ENCODE measurements around the gene FUS.

FUS gene

DNA sequence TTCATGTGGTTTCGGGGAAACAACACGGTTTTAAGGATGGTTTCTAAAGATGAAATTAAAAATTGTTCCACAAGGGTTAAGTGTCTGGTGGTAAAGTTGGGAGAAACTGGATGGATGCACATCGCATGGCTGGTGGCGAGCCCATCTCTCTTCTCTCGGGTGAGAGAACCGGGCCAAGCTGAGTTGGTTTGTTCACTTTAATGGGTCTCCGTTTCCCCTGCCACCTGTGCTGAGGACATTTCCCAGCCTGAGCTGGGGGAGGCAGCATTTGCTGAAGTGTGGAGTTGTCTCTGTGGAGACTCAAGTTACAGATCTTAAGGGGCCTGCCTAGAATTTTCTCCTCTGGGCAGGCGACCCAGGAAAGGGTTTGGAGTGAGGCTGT lies 7.9 kb downstream of the FUS start:
- DNase-seq: no peak
- Histone ChIP-seq H3K36me3 (ENCODE audit: control insufficient read depth in 1 of 2, insufficient read depth in 2 of 2, low read length in 2 of 2) (peaks cover 53 to 88% of the 10 kb centered on the region in 2 experiments), H3K4me1 (ENCODE audit: control insufficient read depth in 1 of 2, insufficient read depth in 2 of 2, low read length in 2 of 2) (no peaks in the 10 kb centered on the region), H2AFZ (ENCODE audit: insufficient read depth, low read length, poor library complexity) (no peak overlapping the region), H4K91ac (ENCODE audit: low read depth, low read length) (no peak overlapping the region), H3K4ac (ENCODE audit: low read depth, low read length) (no peak overlapping the region), H2BK120ac (ENCODE audit: insufficient read depth, low read length, poor library complexity) (no peak overlapping the region), H3K79me2 (ENCODE audit: control insufficient read depth, insufficient read depth, low read length, poor library complexity) (peaks cover 6% of the 10 kb centered on the region), H3K9ac (ENCODE audit: low read length) (no peak overlapping the region), H3K4me3 (ENCODE audit: low read depth, low read length) (no peak overlapping the region), H3K14ac (ENCODE audit: low read length) (no peak overlapping the region), H4K8ac (ENCODE audit: low read depth, low read length) (no peak overlapping the region), H3K79me1 (ENCODE audit: low read length) (no peaks in the 10 kb centered on the region), H4K12ac (ENCODE audit: low read depth, low read length) (no peak overlapping the region), H3K4me2 (ENCODE audit: low read length) (no peak overlapping the region), H3K27me3 (ENCODE audit: insufficient read depth, low read length) (no peaks in the 10 kb centered on the region), H3K23ac (ENCODE audit: low read length) (no peak overlapping the region), H3K27ac (ENCODE audit: low read depth, low read length) (no peak overlapping the region), H2BK12ac (ENCODE audit: low read length) (no peak overlapping the region), H3K9me3 (ENCODE audit: insufficient read depth, low read depth, low read length) (no peaks in the 10 kb centered on the region), H3K18ac (ENCODE audit: low read length) (no peak overlapping the region), H2AK5ac (ENCODE audit: low read length) (no peak overlapping the region), H2BK5ac (ENCODE audit: low read depth, low read length, poor library complexity) (no peak overlapping the region)
- no CpG with 5 or more reads among the region's 8 CpGs for WGBS (ENCODE audit: extremely low coverage, insufficient coverage, insufficient read length)

DNA sequence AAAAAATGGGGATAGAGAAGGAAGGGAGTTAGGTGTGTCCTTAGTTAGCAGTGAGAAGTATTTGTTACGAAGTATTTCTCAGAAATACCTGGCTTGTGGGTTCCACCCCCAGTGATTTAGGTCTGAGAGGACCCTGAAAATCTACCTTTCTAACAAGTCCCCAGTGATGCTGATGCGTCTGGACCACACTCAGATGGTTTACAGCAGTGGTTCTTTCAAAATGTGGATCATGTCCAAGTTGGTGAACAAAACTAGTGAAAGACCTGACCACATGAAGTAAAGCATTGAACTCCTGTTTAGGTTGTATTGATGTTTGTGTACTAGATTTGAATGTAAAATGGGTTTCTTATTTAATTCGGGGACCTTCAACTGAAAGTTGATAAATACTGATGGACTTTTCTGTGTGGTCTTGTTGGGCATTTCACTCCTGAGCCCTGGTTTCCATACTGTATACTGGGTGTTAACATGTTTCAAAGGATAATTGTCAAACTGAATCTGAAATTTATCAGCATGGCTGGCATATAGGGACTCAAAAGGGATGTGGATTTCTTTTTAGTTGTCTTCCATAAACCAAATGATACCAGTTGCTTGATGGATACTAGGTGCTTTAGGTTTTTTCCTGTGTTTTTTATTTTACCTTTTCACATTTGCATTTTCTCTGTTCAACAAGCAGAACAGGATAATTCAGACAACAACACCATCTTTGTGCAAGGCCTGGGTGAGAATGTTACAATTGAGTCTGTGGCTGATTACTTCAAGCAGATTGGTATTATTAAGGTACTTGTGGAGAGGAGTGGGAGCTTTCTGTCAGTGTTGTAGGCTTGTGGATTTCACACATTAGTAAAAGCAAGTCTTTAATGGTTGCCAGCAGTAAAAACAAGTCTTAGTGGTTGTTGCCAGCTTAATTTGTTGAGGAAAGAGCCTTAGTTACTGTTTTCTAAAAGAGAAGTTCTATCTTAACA lies 8.8 kb downstream of the FUS start:
- no peak overlapping the region for H3K14ac ChIP-seq (ENCODE audit: low read length)
- H3K9me3 ChIP-seq (ENCODE audit: insufficient read depth, low read depth, low read length): no peaks in the 10 kb centered on the region
- H3K4me2 ChIP-seq (ENCODE audit: low read length): no peak overlapping the region
- H3K79me2 ChIP-seq (ENCODE audit: control insufficient read depth, insufficient read depth, low read length, poor library complexity): peaks cover 2% of the 10 kb centered on the region
- no peak overlapping the region for H3K4me3 ChIP-seq (ENCODE audit: low read depth, low read length)
- no peak overlapping the region for H3K9ac ChIP-seq (ENCODE audit: low read length)
- no peak overlapping the region for H2BK12ac ChIP-seq (ENCODE audit: low read length)
- peaks cover 54 to 90% of the 10 kb centered on the region in 2 experiments for H3K36me3 ChIP-seq (ENCODE audit: control insufficient read depth in 1 of 2, insufficient read depth in 2 of 2, low read length in 2 of 2)
- no peak overlapping the region for H4K12ac ChIP-seq (ENCODE audit: low read depth, low read length)
- H3K23ac ChIP-seq (ENCODE audit: low read length): no peak overlapping the region
- H3K18ac ChIP-seq (ENCODE audit: low read length): no peak overlapping the region
- no peak overlapping the region for H4K91ac ChIP-seq (ENCODE audit: low read depth, low read length)
- H3K27me3 ChIP-seq (ENCODE audit: insufficient read depth, low read length): no peaks in the 10 kb centered on the region
- no peak overlapping the region for H3K4ac ChIP-seq (ENCODE audit: low read depth, low read length)
- H3K79me1 ChIP-seq (ENCODE audit: low read length): no peaks in the 10 kb centered on the region
- H2BK120ac ChIP-seq (ENCODE audit: insufficient read depth, low read length, poor library complexity): no peak overlapping the region
- no peak for DNase-seq
- 100% methylated on average over 1 of the region's 3 CpGs for WGBS (ENCODE audit: extremely low coverage, insufficient coverage, insufficient read length)
- H3K27ac ChIP-seq (ENCODE audit: low read depth, low read length): no peak overlapping the region
- no peaks in the 10 kb centered on the region for H3K4me1 ChIP-seq (ENCODE audit: control insufficient read depth in 1 of 2, insufficient read depth in 2 of 2, low read length in 2 of 2)
- no peak overlapping the region for H2AFZ ChIP-seq (ENCODE audit: insufficient read depth, low read length, poor library complexity)
- no peak overlapping the region for H2AK5ac ChIP-seq (ENCODE audit: low read length)
- no peak overlapping the region for H4K8ac ChIP-seq (ENCODE audit: low read depth, low read length)
- no peak overlapping the region for H2BK5ac ChIP-seq (ENCODE audit: low read depth, low read length, poor library complexity)

DNA sequence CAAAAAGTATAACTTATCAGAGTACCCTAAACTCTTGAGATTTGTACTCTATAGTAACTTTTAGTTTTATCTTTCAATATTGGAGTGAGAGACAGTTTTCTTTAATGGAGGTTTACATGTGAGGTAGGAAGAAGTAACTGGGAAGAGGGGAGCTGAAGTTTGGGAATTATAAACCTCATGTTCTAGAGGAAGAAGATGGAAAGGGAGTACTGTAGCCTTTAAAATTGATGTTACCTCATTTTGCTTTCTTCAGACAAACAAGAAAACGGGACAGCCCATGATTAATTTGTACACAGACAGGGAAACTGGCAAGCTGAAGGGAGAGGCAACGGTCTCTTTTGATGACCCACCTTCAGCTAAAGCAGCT lies 9.5 kb downstream of the FUS start:
- no peaks in the 10 kb centered on the region for H3K4me1 ChIP-seq (ENCODE audit: control insufficient read depth in 1 of 2, insufficient read depth in 2 of 2, low read length in 2 of 2)
- no peak overlapping the region for H2BK12ac ChIP-seq (ENCODE audit: low read length)
- no peaks in the 10 kb centered on the region for H3K9me3 ChIP-seq (ENCODE audit: insufficient read depth, low read depth, low read length)
- DNase-seq: no peak
- H2AFZ ChIP-seq (ENCODE audit: insufficient read depth, low read length, poor library complexity): no peak overlapping the region
- no peak overlapping the region for H3K4me2 ChIP-seq (ENCODE audit: low read length)
- H3K4me3 ChIP-seq (ENCODE audit: low read depth, low read length): no peak overlapping the region
- H4K91ac ChIP-seq (ENCODE audit: low read depth, low read length): no peak overlapping the region
- H3K23ac ChIP-seq (ENCODE audit: low read length): no peak overlapping the region
- no peak overlapping the region for H3K18ac ChIP-seq (ENCODE audit: low read length)
- WGBS (ENCODE audit: extremely low coverage, insufficient coverage, insufficient read length): no CpG with 5 or more reads among the region's 2 CpGs
- H3K27ac ChIP-seq (ENCODE audit: low read depth, low read length): no peak overlapping the region
- no peak overlapping the region for H2AK5ac ChIP-seq (ENCODE audit: low read length)
- H3K79me1 ChIP-seq (ENCODE audit: low read length): no peaks in the 10 kb centered on the region
- no peak overlapping the region for H2BK5ac ChIP-seq (ENCODE audit: low read depth, low read length, poor library complexity)
- H4K12ac ChIP-seq (ENCODE audit: low read depth, low read length): no peak overlapping the region
- no peaks in the 10 kb centered on the region for H3K27me3 ChIP-seq (ENCODE audit: insufficient read depth, low read length)
- no peak overlapping the region for H2BK120ac ChIP-seq (ENCODE audit: insufficient read depth, low read length, poor library complexity)
- no peak overlapping the region for H3K14ac ChIP-seq (ENCODE audit: low read length)
- no peak overlapping the region for H3K9ac ChIP-seq (ENCODE audit: low read length)
- H3K79me2 ChIP-seq (ENCODE audit: control insufficient read depth, insufficient read depth, low read length, poor library complexity): no peaks in the 10 kb centered on the region
- peaks cover 54 to 90% of the 10 kb centered on the region in 2 experiments for H3K36me3 ChIP-seq (ENCODE audit: control insufficient read depth in 1 of 2, insufficient read depth in 2 of 2, low read length in 2 of 2)
- H4K8ac ChIP-seq (ENCODE audit: low read depth, low read length): no peak overlapping the region
- H3K4ac ChIP-seq (ENCODE audit: low read depth, low read length): no peak overlapping the region

DNA sequence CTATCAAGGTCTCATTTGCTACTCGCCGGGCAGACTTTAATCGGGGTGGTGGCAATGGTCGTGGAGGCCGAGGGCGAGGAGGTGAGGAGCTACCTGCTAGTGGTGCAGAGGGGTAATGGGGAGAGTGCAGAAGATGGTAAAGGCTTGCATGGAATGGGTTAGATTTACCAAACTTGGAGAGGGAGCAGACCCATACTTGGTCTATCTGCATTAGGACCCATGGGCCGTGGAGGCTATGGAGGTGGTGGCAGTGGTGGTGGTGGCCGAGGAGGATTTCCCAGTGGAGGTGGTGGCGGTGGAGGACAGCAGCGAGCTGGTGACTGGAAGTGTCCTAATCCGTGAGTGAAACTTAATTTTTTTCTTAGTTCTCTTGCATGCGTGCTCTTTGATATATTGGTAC lies 10.1 kb downstream of the FUS start:
- Histone ChIP-seq H4K12ac (ENCODE audit: low read depth, low read length) (no peak overlapping the region), H3K9ac (ENCODE audit: low read length) (no peak overlapping the region), H3K23ac (ENCODE audit: low read length) (no peak overlapping the region), H3K9me3 (ENCODE audit: insufficient read depth, low read depth, low read length) (no peaks in the 10 kb centered on the region), H3K4me1 (ENCODE audit: control insufficient read depth in 1 of 2, insufficient read depth in 2 of 2, low read length in 2 of 2) (no peaks in the 10 kb centered on the region), H3K79me2 (ENCODE audit: control insufficient read depth, insufficient read depth, low read length, poor library complexity) (no peaks in the 10 kb centered on the region), H2AFZ (ENCODE audit: insufficient read depth, low read length, poor library complexity) (no peak overlapping the region), H4K8ac (ENCODE audit: low read depth, low read length) (no peak overlapping the region), H2BK5ac (ENCODE audit: low read depth, low read length, poor library complexity) (no peak overlapping the region), H3K14ac (ENCODE audit: low read length) (no peak overlapping the region), H3K4ac (ENCODE audit: low read depth, low read length) (no peak overlapping the region), H3K27me3 (ENCODE audit: insufficient read depth, low read length) (no peaks in the 10 kb centered on the region), H3K4me2 (ENCODE audit: low read length) (no peak overlapping the region), H4K91ac (ENCODE audit: low read depth, low read length) (no peak overlapping the region), H3K27ac (ENCODE audit: low read depth, low read length) (no peak overlapping the region), H3K36me3 (ENCODE audit: control insufficient read depth in 1 of 2, insufficient read depth in 2 of 2, low read length in 2 of 2) (peaks cover 51 to 89% of the 10 kb centered on the region in 2 experiments), H2AK5ac (ENCODE audit: low read length) (no peak overlapping the region), H3K79me1 (ENCODE audit: low read length) (no peaks in the 10 kb centered on the region), H2BK12ac (ENCODE audit: low read length) (no peak overlapping the region), H2BK120ac (ENCODE audit: insufficient read depth, low read length, poor library complexity) (no peak overlapping the region), H3K18ac (ENCODE audit: low read length) (no peak overlapping the region), H3K4me3 (ENCODE audit: low read depth, low read length) (peak overlapping the region; percentile 33)
- DNase-seq: no peak
- WGBS (ENCODE audit: extremely low coverage, insufficient coverage, insufficient read length): no CpG with 5 or more reads among the region's 12 CpGs

Data from trophoblast cell (in vitro differentiated cells and primary cell).